ENCODE data around the gene NDFIP1. TPM values are rescaled to one million over a fixed set of nuclear protein-coding genes. Genes with fewer than 3 reads are reported as not detected.

The NDFIP1 gene
- total RNA-seq, 1 donor from 2014 or later = 52.1 TPM

GRCh38 chr5:142117579-142118151 lies 9.1 kb downstream of the NDFIP1 start:
- DNase-seq (ENCODE audit: low read depth) = no peak
- no peak overlapping the region for H3K4me3 ChIP-seq (ENCODE audit: low read depth, low read length)
- H3K27me3 ChIP-seq (ENCODE audit: control insufficient read depth, insufficient read depth, low read length) = no peaks in the 10 kb centered on the region
- H3K36me3 ChIP-seq (ENCODE audit: control insufficient read depth, insufficient read depth, low read length) = no peaks in the 10 kb centered on the region
- TF ChIP-seq CTCF (IDR thresholded peaks at IDR 0.05; ENCODE audit: insufficient read depth, low read length, poor library complexity, severe bottlenecking) = no peak

DNA sequence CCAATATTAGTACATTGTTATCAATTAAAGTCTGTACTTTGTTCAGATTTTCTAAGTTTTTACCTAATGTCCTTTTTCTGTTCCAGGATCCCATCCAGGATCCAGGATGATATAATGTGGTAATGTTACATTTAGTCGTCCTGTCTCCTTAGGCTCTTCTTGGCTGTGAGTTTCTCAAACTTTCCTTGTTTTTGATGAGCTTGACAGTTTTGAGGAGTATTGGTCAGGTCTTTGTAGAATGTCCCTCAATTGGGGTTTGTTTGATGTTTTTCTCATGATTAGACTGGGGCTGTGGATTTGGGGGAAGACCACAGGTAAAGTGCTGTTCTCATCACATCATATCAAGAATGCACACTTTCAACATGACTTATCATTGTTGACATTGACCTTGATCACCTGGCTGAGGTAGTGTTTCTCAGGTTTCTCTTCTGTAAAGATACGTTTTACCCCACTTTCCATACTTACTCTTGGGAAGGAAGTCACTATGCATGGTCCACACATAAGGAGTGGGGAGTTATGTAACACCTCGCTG lies 9.6 kb downstream of the NDFIP1 start:
- H3K27me3 ChIP-seq (ENCODE audit: control insufficient read depth, insufficient read depth, low read length) = no peaks in the 10 kb centered on the region
- no peak for TF ChIP-seq CTCF (IDR thresholded peaks at IDR 0.05; ENCODE audit: insufficient read depth, low read length, poor library complexity, severe bottlenecking)
- no peak overlapping the region for H3K4me3 ChIP-seq (ENCODE audit: low read depth, low read length)
- no peak for DNase-seq (ENCODE audit: low read depth)
- H3K36me3 ChIP-seq (ENCODE audit: control insufficient read depth, insufficient read depth, low read length) = no peaks in the 10 kb centered on the region

DNA sequence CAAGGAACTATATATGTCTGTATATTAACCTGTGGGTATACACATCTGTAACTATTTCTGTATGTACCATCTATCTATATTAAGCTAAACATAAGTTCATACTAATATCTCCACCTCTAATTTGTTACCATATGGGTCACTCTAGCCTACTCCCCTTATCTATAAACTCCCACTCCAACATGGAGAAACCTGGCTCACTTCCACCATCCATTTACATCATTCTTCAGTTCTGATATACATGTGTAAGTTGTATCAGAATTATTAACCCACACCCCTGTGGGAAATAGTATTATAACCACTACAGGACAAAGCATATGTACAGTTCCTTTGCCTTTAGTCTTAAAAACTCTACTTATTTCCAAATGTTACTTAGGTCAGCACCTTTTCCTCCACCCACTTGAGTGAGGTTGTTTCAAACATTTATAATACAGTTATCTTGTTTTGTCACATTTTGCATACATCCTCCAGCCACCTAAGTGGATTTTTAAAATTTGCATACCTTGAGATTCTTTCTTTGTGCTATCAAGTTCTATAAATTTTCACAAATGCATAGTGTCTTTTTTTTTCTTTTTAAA lies 10.6 kb downstream of the NDFIP1 start:
- Histone ChIP-seq H3K27me3 (ENCODE audit: control insufficient read depth, insufficient read depth, low read length) (no peaks in the 10 kb centered on the region), H3K4me3 (ENCODE audit: low read depth, low read length) (no peak overlapping the region), H3K36me3 (ENCODE audit: control insufficient read depth, insufficient read depth, low read length) (no peaks in the 10 kb centered on the region)
- TF ChIP-seq CTCF (IDR thresholded peaks at IDR 0.05; ENCODE audit: insufficient read depth, low read length, poor library complexity, severe bottlenecking) = no peak
- no peak for DNase-seq (ENCODE audit: low read depth)

DNA sequence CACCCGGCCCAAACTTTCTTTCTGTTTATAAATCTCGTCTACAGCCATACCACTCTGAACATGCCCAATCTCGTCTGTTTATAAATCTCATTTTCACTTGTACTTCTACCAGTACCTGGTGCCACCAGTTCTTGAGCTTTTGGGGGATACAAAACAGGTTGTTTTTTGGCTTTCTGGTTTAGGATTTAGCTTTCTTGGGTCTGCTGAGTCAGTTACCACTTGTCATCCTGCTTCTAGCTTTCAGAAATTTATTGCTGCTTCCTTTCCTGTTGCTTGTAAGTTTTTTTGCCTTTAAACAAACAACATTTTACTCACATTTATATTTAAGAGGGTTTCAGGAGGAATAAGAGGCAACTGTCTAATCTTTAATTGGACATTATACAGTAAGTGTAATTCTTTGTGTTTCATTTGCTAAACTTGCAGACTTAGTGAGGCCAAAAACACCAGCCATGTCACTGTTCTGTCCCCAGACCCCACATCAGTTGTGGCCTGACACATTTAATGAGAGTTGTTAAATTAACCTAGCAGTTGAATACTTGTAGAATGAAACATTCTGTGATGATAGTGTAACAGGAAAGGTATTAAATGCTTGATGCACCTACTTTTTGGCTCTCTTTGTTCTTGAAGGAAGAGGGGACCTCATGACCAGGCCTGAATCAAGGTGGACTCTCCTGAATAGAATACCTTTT lies 11.8 kb downstream of the NDFIP1 start:
- Histone ChIP-seq H3K27me3 (ENCODE audit: control insufficient read depth, insufficient read depth, low read length) (no peaks in the 10 kb centered on the region), H3K4me3 (ENCODE audit: low read depth, low read length) (no peak overlapping the region), H3K36me3 (ENCODE audit: control insufficient read depth, insufficient read depth, low read length) (no peaks in the 10 kb centered on the region)
- no peak for DNase-seq (ENCODE audit: low read depth)
- TF ChIP-seq CTCF (IDR thresholded peaks at IDR 0.05; ENCODE audit: insufficient read depth, low read length, poor library complexity, severe bottlenecking) = no peak

DNA sequence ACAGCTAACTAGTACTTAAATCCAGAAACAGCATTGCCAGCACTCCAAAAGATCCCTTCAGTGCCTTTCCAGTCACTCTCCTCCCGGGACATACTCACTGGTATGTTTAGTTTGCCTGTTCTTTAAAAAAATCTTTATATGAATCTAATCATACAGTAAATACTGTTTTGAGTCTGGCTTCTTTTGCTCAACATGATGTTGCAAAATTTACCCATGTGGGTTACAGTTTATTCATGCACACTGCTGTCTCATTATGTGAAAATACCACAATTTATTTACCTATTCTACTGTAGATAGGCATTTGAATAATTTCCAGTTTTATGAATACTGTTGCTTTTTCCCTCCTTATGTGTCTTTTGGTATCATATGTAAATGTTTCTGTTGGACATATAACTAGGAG lies 13.5 kb downstream of the NDFIP1 start:
- no peaks in the 10 kb centered on the region for H3K27me3 ChIP-seq (ENCODE audit: control insufficient read depth, insufficient read depth, low read length)

More for the DNA sequence above, 13.5 kb downstream of the NDFIP1 start:
- no peaks in the 10 kb centered on the region for H3K36me3 ChIP-seq (ENCODE audit: control insufficient read depth, insufficient read depth, low read length)
- no peak for TF ChIP-seq CTCF (IDR thresholded peaks at IDR 0.05; ENCODE audit: insufficient read depth, low read length, poor library complexity, severe bottlenecking)
- DNase-seq (ENCODE audit: low read depth) = no peak
- no peak overlapping the region for H3K4me3 ChIP-seq (ENCODE audit: low read depth, low read length)

Measured in kidney epithelial cell (primary cell).